ENCODE results near the gene SLC22A5. TPM values are rescaled to one million over a fixed set of nuclear protein-coding genes. Genes with fewer than 3 reads are reported as not detected.

Gene SLC22A5
- total RNA-seq, 3 donors from 2014 or later: 6.6 to 31.5 (median 23.3) TPM

DNA sequence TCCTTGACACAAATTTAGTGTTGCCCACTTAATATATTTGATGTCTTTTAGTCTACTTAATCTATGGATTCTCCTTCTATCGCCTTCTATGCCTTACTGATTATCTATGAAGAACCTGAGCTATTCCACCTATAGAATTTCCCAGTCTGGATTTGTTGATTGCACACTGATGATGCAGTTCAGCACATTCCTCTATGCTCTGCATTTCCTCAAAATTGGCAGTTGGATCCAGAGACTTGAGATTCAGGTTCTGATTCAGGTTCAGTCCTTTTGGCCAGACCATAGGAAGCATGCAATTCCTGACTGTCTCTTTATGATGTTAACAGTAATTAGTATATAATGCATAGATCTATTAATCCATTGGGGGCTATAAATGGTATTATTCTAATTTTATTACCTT is 13.8 kb downstream of the SLC22A5 start:
- H3K27ac ChIP-seq: no peak overlapping the region
- H3K4me3 ChIP-seq: no peak overlapping the region
- H3K9me3 ChIP-seq: no peaks in the 10 kb centered on the region
- no peaks in the 10 kb centered on the region for H3K27me3 ChIP-seq
- intact Hi-C loops (cut with DNase I; ENCODE audit: low total_unique reads): no loop called here
- DNase-seq (ENCODE audit: low spot score in 2 of 2): no peak
- TF ChIP-seq, protein P1, sequence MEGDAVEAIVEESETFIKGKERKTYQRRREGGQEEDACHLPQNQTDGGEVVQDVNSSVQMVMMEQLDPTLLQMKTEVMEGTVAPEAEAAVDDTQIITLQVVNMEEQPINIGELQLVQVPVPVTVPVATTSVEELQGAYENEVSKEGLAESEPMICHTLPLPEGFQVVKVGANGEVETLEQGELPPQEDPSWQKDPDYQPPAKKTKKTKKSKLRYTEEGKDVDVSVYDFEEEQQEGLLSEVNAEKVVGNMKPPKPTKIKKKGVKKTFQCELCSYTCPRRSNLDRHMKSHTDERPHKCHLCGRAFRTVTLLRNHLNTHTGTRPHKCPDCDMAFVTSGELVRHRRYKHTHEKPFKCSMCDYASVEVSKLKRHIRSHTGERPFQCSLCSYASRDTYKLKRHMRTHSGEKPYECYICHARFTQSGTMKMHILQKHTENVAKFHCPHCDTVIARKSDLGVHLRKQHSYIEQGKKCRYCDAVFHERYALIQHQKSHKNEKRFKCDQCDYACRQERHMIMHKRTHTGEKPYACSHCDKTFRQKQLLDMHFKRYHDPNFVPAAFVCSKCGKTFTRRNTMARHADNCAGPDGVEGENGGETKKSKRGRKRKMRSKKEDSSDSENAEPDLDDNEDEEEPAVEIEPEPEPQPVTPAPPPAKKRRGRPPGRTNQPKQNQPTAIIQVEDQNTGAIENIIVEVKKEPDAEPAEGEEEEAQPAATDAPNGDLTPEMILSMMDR (IDR thresholded peaks at IDR 0.05): no peak
- TF ChIP-seq POLR2A (IDR thresholded peaks at IDR 0.05) (no peak), POLR2AphosphoS5 (IDR thresholded peaks at IDR 0.05) (no peak)
- H3K36me3 ChIP-seq: no peaks in the 10 kb centered on the region
- peaks cover 9 to 27% of the 10 kb centered on the region in 2 donors for H3K4me1 ChIP-seq

DNA sequence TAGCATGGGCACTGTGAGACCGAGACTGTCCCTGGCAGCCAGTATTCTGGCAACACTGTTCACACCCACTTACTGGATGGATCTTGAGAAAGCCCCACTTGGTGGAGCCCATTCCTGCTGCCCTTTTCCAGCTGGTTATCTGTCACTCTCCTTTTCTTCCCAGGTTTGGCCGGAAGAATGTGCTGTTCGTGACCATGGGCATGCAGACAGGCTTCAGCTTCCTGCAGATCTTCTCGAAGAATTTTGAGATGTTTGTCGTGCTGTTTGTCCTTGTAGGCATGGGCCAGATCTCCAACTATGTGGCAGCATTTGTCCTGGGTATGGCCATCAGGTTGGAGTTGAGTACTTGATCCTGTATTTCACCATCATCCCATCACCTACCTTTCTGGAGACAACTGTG is 14.5 kb downstream of the SLC22A5 start:
- intact Hi-C loops (cut with DNase I; ENCODE audit: low total_unique reads): no loop called here
- no peaks in the 10 kb centered on the region for H3K9me3 ChIP-seq
- H3K36me3 ChIP-seq: no peaks in the 10 kb centered on the region
- H3K27ac ChIP-seq: no peak overlapping the region
- H3K4me1 ChIP-seq: peaks cover 16 to 32% of the 10 kb centered on the region in 2 donors
- TF ChIP-seq, protein P1 (IDR thresholded peaks at IDR 0.05): no peak
- TF ChIP-seq POLR2A (IDR thresholded peaks at IDR 0.05): no peak
- TF ChIP-seq POLR2AphosphoS5 (IDR thresholded peaks at IDR 0.05): no peak
- no peaks in the 10 kb centered on the region for H3K27me3 ChIP-seq
- H3K4me3 ChIP-seq: no peak overlapping the region
- DNase-seq (ENCODE audit: low spot score in 2 of 2): no peak

DNA sequence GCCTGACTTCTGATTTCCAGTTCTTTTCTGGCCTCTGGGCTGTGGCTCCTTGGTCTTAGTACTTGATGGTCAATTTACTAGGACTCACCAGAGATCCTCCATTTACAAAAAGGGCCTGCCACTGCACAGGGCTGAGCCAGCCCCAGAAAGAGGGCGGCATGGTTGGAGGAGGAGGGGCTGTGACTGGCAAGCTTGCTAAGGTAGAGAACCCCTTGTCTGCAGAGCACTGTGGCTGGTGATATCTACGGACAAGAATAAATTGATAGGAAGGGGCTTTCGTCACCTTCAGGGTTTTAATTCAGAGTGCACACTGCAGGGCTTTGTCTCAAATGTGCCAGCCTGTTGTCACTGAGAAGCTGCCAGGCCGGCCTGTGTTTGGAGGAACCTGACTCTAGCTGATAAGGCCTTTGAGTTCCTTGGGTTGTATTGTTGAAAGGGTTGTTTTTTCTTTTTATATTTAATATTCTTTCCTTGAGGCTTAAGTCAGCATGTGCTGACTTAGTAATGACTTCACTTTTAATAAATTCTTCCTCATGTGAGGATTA is 15.1 kb downstream of the SLC22A5 start:
- Histone ChIP-seq H3K9me3 (no peaks in the 10 kb centered on the region), H3K4me3 (no peak overlapping the region), H3K27ac (no peak overlapping the region), H3K4me1 (peaks cover 21 to 37% of the 10 kb centered on the region in 2 donors), H3K27me3 (no peaks in the 10 kb centered on the region), H3K36me3 (no peaks in the 10 kb centered on the region)
- intact Hi-C loops (cut with DNase I; ENCODE audit: low total_unique reads): loop anchor here (5.0 kb wide), 1 partner anchor 113 kb away; no protein-coding TSS in a partner anchor
- TF ChIP-seq POLR2A (IDR thresholded peaks at IDR 0.05): no peak
- TF ChIP-seq, protein P1 (IDR thresholded peaks at IDR 0.05): no peak
- TF ChIP-seq POLR2AphosphoS5 (IDR thresholded peaks at IDR 0.05): no peak
- no peak for DNase-seq (ENCODE audit: low spot score in 2 of 2)

DNA sequence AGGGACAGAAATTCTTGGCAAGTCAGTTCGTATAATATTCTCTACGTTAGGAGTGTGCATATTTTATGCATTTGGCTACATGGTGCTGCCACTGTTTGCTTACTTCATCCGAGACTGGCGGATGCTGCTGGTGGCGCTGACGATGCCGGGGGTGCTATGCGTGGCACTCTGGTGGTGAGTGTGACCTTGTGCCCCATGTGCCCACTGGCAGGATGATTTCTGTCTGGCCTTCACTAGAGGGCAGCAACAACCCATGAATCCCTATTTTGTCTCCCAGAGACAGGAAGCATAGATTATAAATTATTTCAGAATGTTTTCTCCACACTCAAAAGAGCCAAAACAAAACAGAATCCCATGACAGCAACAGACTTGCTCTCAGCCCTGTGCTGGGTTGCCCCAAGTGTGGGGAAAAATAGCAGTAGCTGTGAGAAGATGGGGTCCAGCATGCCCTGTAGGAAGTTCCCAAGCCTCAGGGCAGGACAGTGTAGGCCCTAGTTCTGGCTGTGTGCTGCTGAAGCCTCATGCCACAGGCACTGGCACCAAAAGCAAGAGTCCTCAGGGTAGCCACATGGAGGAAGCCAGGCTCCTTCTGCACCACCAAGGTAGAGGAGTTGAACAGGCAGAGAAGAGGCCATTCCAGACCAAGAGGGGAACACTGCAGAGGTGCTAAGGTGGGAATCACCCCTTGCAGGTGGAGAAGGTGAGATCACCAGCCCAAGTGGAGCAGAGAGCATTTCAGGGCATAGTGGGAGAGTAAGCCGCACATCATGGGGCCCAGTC is 16.0 kb downstream of the SLC22A5 start:
- intact Hi-C loops (cut with DNase I; ENCODE audit: low total_unique reads): loop anchor here (5.0 kb wide), 1 partner anchor 112 kb away; no protein-coding TSS in a partner anchor
- H3K36me3 ChIP-seq: no peaks in the 10 kb centered on the region
- H3K27me3 ChIP-seq: no peaks in the 10 kb centered on the region
- H3K4me1 ChIP-seq: peaks cover 21 to 42% of the 10 kb centered on the region in 2 donors
- H3K9me3 ChIP-seq: no peaks in the 10 kb centered on the region
- TF ChIP-seq POLR2A (IDR thresholded peaks at IDR 0.05) (no peak), POLR2AphosphoS5 (IDR thresholded peaks at IDR 0.05) (no peak)
- TF ChIP-seq, protein P1 (IDR thresholded peaks at IDR 0.05): peak in 2 of 3 donors; percentile 76 to 77
- H3K4me3 ChIP-seq: no peak overlapping the region
- H3K27ac ChIP-seq: peak overlapping the region; percentile 32 to 97
- no peak for DNase-seq (ENCODE audit: low spot score in 2 of 2)

Data from breast epithelium (tissue), 4 donors.